Stromal cell of bone marrow (primary cell): ENCODE results near the gene ABCC11.
A peak's percentile ranks its signal among the peaks of the same experiment; 100 is the strongest.

Source experiments
- DNase-seq: peaks from one replicate; pipeline ENCODE4 v3.0.0-alpha.2; 2012; ENCODE audit warnings: low read depth

The ABCC11 gene

GRCh38 chr16:48247311-48247710 lies at the start of gene ABCC11:
Gene ABCC11 (minus strand): TSS chr16:48247539. CDS start chr16:48231921, 15,618 bp downstream.
- DNase-seq, result no peak

GRCh38 chr16:48295488-48296281 lies 48.3 kb upstream of the ABCC11 start:
- no peak for DNase-seq

GRCh38 chr16:48294724-48295123 lies 47.4 kb upstream of the ABCC11 start:
- no peak for DNase-seq

GRCh38 chr16:48292452-48292851 lies 45.1 kb upstream of the ABCC11 start:
- no peak for DNase-seq

- DNase-seq, result no peak
These were observed 44.4 kb upstream of the ABCC11 start for GRCh38 chr16:48291754-48292153.

- no peak for DNase-seq
These were observed 44.0 kb upstream of the ABCC11 start for GRCh38 chr16:48291303-48291702.

- no peak for DNase-seq
These were observed 39.9 kb upstream of the ABCC11 start for GRCh38 chr16:48287239-48287638.

- no peak for DNase-seq
These were observed 37.6 kb upstream of the ABCC11 start for GRCh38 chr16:48284772-48285409.

- DNase-seq, result no peak
These were observed 35.4 kb upstream of the ABCC11 start for GRCh38 chr16:48282636-48283263.

- no peak for DNase-seq
These were observed 33.2 kb upstream of the ABCC11 start for GRCh38 chr16:48280546-48280945.

GRCh38 chr16:48279199-48279598 lies 31.9 kb upstream of the ABCC11 start:
- DNase-seq, result no peak

GRCh38 chr16:48277158-48277557 lies 29.8 kb upstream of the ABCC11 start:
- no peak for DNase-seq

GRCh38 chr16:48276102-48276501 lies 28.8 kb upstream of the ABCC11 start:
- DNase-seq, result no peak

GRCh38 chr16:48274476-48274875 lies 27.1 kb upstream of the ABCC11 start:
- no peak for DNase-seq

GRCh38 chr16:48272837-48273421 lies 25.6 kb upstream of the ABCC11 start:
- no peak for DNase-seq

GRCh38 chr16:48271728-48272127 lies 24.4 kb upstream of the ABCC11 start:
- peak; percentile 23 for DNase-seq

- DNase-seq, result no peak
These were observed 21.7 kb upstream of the ABCC11 start for GRCh38 chr16:48269011-48269410.

GRCh38 chr16:48262631-48263030 lies 15.3 kb upstream of the ABCC11 start:
- no peak for DNase-seq

- no peak for DNase-seq
These were observed 14.2 kb upstream of the ABCC11 start for GRCh38 chr16:48261569-48261968.

- no peak for DNase-seq
These were observed 9.3 kb upstream of the ABCC11 start for GRCh38 chr16:48256579-48257177.

- DNase-seq, result no peak
These were observed 4.7 kb upstream of the ABCC11 start for GRCh38 chr16:48252013-48252412.

GRCh38 chr16:48250520-48251278 lies 3.4 kb upstream of the ABCC11 start:
- DNase-seq, result no peak
